Body of pancreas (tissue), 4 donors: ENCODE results near the gene CD244. TPM values are rescaled to one million over a fixed set of nuclear protein-coding genes. Genes with fewer than 3 reads are reported as not detected.
A peak's percentile ranks its signal among the peaks of the same experiment; 100 is the strongest.

Experiments
- ATAC-seq: fragments of 150-250 bp; one replicate; pipeline ENCODE4 v1.9.1; 2016
- DNase-seq, 4 donors: peaks; one replicate each; pipeline ENCODE4 v3.0.0-alpha.2; 2019
- H3K27ac ChIP-seq, 4 donors: fragments of 200-600 bp; sonication (generic); 1 replicate in 3 of 4; 2 replicates in 1 of 4; pipeline versions ENCODE4 v1.5.1 to v1.6.1; 2016 to 2019; ENCODE audit warnings: mild to moderate bottlenecking in 1 of 4, mixed read lengths in 1 of 4, moderate library complexity in 1 of 4
- H3K27me3 ChIP-seq, 2 donors: fragments of 200-600 bp; sonication (generic); one replicate each; pipeline ENCODE4 v1.6.0; 2016; ENCODE audit warnings: mild to moderate bottlenecking in 1 of 2
- H3K36me3 ChIP-seq, 2 donors: fragments of 200-600 bp; sonication (generic); replicated peaks in 1 of 2; 2 replicates each; pipeline ENCODE4 v1.5.1; 2016; ENCODE audit warnings: low read depth in 2 of 2; ENCODE audit not compliant: insufficient read depth in 1 of 2
- H3K4me1 ChIP-seq: fragments of 200-600 bp; sonication (generic); one replicate; pipeline ENCODE4 v1.6.0; 2016
- H3K4me3 ChIP-seq, 2 donors: fragments of 200-600 bp; sonication (generic); 1 replicate in 1 of 2; 2 replicates in 1 of 2; pipeline ENCODE4 v1.5.1; 2016 to 2019
- H3K9me3 ChIP-seq, 3 donors: fragments of 200-600 bp; sonication (generic); 1 replicate in 2 of 3; 2 replicates in 1 of 3; pipeline ENCODE4 v1.5.1; 2016
- POLR2A ChIP-seq, 3 donors: fragments of 450-650 bp; IDR thresholded peaks; one replicate each; pipeline ENCODE4 v1.6.1; 2016; ENCODE audit warnings: antibody characterized with exemption in 3 of 3, mild to moderate bottlenecking in 2 of 3
- WGBS, 2 donors: methylation state at CpG; one replicate each; pipeline ENCODE4 v1.1.5; 2017; 5-methylcytosine and 5-hydroxymethylcytosine counted together
- intact Hi-C: fragments of 100-400 bp; cut with DNase I; formaldehyde crosslinking; loops from one replicate; pipeline ENCODE4 v1.15.1; 2023
- total RNA-seq, 2 donors: library from RNA; depleted of rRNA; stranded (reverse); fragments of >200 nt; gene quantifications; one replicate each; pipeline ENCODE4 v1.1.0, GENCODE V29; 2016
- TF ChIP-seq, protein P1 (sequence below), 7 experiments: fragments of 450-650 bp in 4 of 7; fragments of 200-600 bp in 3 of 7; sonication (generic) in 3 of 7; IDR thresholded peaks; one replicate each; pipeline ENCODE4 v1.5.1; 2016 to 2019; ENCODE audit warnings: antibody characterized with exemption in 7 of 7

Gene CD244
- total RNA-seq, 2 donors from 2014 or later, result 0.33 to 1.8 TPM

- 76 to 89% methylated on average over 11 of the region's 11 CpGs for WGBS, 2 donors
- intact Hi-C loops, result no loop called here
- TF ChIP-seq POLR2A (IDR thresholded peaks at IDR 0.05), result no peak
- TF ChIP-seq, protein P1, sequence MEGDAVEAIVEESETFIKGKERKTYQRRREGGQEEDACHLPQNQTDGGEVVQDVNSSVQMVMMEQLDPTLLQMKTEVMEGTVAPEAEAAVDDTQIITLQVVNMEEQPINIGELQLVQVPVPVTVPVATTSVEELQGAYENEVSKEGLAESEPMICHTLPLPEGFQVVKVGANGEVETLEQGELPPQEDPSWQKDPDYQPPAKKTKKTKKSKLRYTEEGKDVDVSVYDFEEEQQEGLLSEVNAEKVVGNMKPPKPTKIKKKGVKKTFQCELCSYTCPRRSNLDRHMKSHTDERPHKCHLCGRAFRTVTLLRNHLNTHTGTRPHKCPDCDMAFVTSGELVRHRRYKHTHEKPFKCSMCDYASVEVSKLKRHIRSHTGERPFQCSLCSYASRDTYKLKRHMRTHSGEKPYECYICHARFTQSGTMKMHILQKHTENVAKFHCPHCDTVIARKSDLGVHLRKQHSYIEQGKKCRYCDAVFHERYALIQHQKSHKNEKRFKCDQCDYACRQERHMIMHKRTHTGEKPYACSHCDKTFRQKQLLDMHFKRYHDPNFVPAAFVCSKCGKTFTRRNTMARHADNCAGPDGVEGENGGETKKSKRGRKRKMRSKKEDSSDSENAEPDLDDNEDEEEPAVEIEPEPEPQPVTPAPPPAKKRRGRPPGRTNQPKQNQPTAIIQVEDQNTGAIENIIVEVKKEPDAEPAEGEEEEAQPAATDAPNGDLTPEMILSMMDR (IDR thresholded peaks at IDR 0.05), result no peak
Measured at GRCh38 chr1:160863061-160863773, 530 bp upstream of the CD244 start.

DNA sequence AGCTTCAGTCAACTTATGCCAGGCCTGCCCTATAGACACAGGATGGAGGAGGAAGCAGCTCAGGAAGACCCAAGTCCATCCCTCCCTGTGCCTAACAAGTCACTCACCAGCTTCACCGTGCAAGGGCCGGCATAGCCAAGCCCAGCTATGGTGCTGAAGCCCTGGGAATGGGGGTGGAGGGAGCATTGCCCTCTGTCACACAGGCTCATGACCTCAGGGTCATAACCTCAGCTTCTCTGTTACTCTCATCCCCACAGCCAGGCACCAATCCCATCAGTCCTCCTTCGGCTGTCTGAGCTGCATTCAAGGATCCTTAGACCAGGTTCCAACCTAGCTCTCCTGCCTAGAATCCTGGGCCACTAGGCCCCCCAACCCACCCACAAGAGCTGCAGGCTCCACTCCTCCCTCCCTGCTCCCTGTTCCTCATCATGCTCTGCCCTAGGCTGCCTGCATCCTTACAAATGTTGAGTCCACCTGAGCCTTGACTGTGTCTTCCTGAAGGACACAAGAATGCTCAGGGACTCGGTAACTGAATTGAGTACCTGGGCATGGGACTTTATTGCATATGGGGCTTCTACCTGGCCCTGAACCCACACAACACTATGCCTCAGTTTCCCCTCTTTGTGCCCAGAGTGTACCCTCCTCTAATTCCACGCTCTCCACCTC is 1.7 kb downstream of the CD244 start:
- intact Hi-C loops, result no loop called here
- Histone ChIP-seq H3K4me3 (no peak overlapping the region), H3K4me1 (no peaks in the 10 kb centered on the region), H3K9me3 (no peaks in the 10 kb centered on the region), H3K27ac (no peak overlapping the region), H3K36me3 (no peaks in the 10 kb centered on the region), H3K27me3 (no peaks in the 10 kb centered on the region)
- DNase-seq (no peak), ATAC-seq (no peak)
- 72 to 81% methylated on average over 5 of the region's 5 CpGs for WGBS, 2 donors
- TF ChIP-seq POLR2A (IDR thresholded peaks at IDR 0.05), result no peak
- TF ChIP-seq, protein P1 (IDR thresholded peaks at IDR 0.05), result no peak

More at GRCh38 chr1:160863061-160863773, 530 bp upstream of the CD244 start:
- Histone ChIP-seq H3K27me3 (peaks cover 0 to 3% of the 10 kb centered on the region in 2 donors), H3K9me3 (no peaks in the 10 kb centered on the region), H3K4me1 (no peaks in the 10 kb centered on the region), H3K27ac (peak overlapping the region in 1 of 4 donors; percentile 42), H3K36me3 (no peaks in the 10 kb centered on the region), H3K4me3 (no peak overlapping the region)
- no peak for ATAC-seq
- DNase-seq, result no peak

GRCh38 chr1:160859166-160859565 is 3.5 kb downstream of the CD244 start:
- H3K27ac ChIP-seq, result no peak overlapping the region
- no peak for ATAC-seq
- intact Hi-C loops, result no loop called here

DNA sequence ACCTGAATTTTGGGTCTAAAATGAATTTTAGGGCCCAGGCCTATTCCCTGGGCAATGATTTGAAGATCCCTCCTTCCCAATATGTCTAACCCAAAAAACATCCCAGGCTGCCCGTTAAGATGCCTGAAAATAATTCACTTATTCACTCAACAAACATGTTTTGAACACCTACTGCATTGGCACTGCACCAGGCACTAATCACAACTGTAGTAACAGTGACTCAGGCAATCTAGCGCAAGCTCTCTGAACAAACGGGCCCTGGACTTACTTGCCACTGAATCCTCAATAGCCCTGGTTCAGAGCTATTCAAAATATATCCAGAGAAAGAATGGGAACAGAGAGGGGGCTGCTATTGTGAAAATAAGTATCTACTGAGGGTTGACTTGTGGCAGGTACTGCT is 4.2 kb downstream of the CD244 start:
- H3K9me3 ChIP-seq, result no peaks in the 10 kb centered on the region
- WGBS, 2 donors, result 52% methylated on average over 3 of the region's 3 CpGs
- no peak overlapping the region for H3K27ac ChIP-seq
- TF ChIP-seq, protein P1 (IDR thresholded peaks at IDR 0.05), result no peak
- no peak for TF ChIP-seq POLR2A (IDR thresholded peaks at IDR 0.05)
- intact Hi-C loops, result no loop called here
- H3K4me1 ChIP-seq, result no peaks in the 10 kb centered on the region
- no peak for DNase-seq
- H3K36me3 ChIP-seq, result no peaks in the 10 kb centered on the region
- no peak overlapping the region for H3K4me3 ChIP-seq
- no peaks in the 10 kb centered on the region for H3K27me3 ChIP-seq
- no peak for ATAC-seq

More at GRCh38 chr1:160859166-160859565, 3.5 kb downstream of the CD244 start:
- H3K36me3 ChIP-seq, result no peaks in the 10 kb centered on the region
- no peaks in the 10 kb centered on the region for H3K9me3 ChIP-seq
- TF ChIP-seq POLR2A (IDR thresholded peaks at IDR 0.05), result no peak
- TF ChIP-seq, protein P1 (IDR thresholded peaks at IDR 0.05), result no peak
- no peaks in the 10 kb centered on the region for H3K4me1 ChIP-seq
- H3K4me3 ChIP-seq, result no peak overlapping the region
- WGBS, 2 donors, result 91 to 93% methylated on average over 5 of the region's 5 CpGs
- H3K27me3 ChIP-seq, result no peaks in the 10 kb centered on the region
- DNase-seq, result no peak
